ENCODE measurements around the gene MTMR10.

MTMR10 gene

DNA sequence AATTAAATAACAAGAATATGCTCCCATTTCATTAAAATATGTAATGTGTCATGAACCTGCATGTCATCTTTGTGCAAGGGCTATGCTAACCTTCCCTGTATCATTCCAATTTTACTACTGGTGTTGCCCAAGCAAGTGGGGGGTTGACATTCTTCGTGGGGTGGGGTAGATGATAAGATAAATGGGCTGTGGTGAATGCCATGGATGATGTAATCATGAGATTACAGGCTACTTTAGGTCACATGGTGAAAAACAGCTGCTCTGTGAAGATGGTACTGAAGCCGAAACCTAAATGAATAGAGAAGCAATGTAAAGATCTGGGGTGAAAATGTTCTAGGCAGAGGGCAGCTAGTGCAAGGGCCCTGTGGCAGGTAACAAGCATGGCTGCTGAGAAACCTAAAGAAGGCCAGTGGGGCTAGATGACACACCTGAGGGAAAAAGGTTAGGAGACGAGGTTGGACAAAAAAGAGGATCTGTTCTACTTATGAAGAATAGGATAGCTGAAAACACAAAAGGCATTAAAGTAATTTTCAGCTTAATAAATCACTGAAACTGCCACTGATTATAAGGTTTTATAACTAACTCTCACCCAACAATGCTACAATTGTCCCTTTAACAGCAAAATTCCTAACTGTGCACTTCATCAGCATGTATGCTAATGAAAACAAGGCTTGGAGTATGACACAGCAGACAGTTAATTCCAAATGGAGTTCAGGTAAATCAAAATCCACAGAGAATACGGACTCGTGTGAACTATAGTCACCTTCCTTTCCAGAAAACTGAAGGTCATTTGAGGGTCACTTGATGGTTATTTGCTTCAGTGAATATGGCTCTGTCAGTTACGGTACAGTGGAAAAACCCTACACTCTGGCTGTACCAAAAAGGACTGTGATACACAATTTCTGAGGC lies 35.0 kb downstream of the MTMR10 start:
- no peak for DNase-seq

GRCh38 chr15:30954674-30955073 lies 36.8 kb downstream of the MTMR10 start:
- peak; percentile 55 for DNase-seq

- DNase-seq, result peak; percentile 99
These were observed 37.6 kb downstream of the MTMR10 start for GRCh38 chr15:30953731-30954378.

- no peak for DNase-seq
These were observed 38.2 kb downstream of the MTMR10 start for GRCh38 chr15:30953183-30953582.

GRCh38 chr15:30943654-30944335 lies 47.6 kb downstream of the MTMR10 start:
- DNase-seq, result no peak

DNA sequence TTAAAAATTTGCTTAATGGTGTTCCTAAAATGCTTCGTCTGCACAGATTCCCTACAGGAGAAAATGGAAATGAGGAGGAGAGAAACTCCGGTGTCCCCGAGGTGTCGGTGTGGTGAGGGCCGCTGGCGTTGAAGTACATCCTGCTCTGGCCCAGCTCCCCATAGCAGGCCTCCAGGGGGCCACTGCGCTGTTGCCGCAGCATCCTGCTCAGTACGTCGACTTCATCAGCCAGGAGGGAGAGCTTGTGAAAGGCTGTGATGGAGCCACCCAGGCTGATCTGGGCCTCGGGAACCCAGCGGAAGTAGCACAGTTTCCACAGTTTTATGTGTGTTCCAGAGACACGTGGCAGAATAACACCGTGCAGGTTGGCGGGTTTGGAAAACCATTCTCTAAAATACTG lies 49.9 kb downstream of the MTMR10 start:
- no peak for DNase-seq

DNA sequence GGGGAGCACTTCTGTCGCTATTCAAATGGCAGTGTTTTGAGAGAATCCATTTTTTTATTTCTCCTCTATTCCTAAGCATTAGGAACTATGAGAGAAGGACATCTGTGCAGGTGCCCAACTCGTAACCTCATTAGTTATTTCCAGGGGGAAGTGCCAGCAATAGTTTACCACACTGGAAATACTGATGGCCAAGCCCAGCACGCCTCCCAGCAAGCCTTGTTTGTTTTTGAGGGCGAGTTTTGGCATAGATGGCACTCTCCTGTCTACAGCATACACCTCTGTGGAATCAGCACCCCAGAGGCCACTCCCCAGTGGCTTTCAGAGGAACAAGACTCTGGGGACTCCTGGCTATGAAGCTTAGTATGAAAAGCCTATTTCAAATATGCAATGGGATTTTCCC lies 51.1 kb downstream of the MTMR10 start:
- DNase-seq, result no peak

- no peak for DNase-seq
These were observed 52.3 kb downstream of the MTMR10 start for GRCh38 chr15:30939161-30939560.

GRCh38 chr15:30933293-30933692 lies 58.1 kb downstream of the MTMR10 start:
- DNase-seq, result no peak

DNA sequence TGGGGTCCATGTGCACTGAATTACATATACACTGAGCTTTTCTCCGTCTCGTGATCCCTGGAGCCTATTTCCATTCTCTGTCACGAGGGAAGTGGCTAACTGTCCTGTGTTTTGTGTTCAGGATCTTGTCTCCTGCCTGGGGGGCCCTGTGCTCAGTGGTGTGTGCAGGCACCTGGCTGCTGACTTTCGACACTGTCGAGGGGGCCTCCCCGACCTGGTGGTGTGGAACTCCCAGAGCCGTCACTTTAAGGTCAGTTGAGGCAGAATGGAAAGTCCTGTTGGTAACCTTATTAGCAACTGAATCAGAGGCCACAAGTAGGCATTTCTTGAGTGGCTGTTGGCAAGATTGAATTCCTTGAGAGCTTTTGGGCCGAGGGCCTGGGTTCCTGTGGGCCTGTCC lies 61.0 kb downstream of the MTMR10 start:
- DNase-seq, result no peak

DNA sequence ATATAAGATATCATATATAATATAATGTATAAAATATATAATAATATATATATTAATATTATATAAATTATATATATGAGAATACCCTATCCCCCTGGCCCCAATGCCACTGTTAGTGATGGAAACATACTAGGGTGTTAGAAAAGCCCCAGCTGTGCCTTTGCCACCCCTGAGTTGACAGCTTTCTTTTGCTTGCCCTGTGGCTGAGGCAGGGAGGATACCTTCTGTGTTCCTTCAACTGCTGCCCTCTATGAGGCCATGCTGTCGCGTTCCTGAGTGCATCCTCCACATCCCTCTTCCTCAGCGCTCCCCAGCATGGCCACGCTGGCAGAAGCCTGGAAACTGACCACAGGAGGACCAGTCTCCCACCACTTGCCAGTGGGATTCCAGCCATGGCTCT lies 61.4 kb downstream of the MTMR10 start:
- no peak for DNase-seq

- no peak for DNase-seq
These were observed 62.3 kb downstream of the MTMR10 start for GRCh38 chr15:30929064-30929669.

DNA sequence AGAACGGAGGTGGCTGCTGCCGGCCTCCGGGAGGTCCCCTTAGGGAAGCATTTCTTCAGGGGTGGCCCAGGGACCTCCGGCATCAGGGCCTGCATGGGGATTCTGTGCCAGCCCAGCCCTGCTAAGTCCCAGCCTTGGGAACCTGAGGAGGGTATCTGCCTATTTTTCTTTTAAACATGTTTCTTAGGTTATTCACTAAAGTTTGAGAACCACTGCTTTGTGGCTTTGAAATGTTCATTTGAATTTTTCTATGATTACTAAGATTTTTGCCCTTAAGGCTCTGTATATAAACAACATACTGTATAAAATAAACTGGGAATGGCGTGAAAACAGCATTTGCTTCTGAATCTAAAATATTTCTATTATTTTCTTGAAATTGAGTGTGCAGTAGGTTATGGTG lies 63.4 kb downstream of the MTMR10 start:
- DNase-seq, result no peak

- DNase-seq, result no peak
These were observed 64.2 kb downstream of the MTMR10 start for GRCh38 chr15:30927148-30927761.

DNA sequence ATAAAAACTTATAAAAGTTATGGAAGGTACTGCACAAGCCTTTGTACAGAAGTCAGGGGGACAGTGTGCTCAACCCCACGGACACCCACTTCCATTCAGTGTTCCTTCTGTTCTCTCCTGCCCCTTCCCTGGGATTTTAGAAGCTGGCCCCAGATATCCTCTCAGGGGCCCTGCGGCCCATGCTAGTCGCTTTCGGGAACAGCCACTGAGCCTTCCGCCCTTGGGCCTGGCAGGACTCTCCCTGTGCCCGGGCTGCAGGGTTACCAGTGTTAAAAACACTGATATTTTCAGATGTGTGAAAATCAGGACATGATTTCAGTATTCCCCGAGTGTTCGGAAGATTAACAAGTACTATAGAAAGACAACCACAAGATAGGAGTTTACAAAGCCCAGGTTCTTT lies 65.3 kb downstream of the MTMR10 start:
- no peak for DNase-seq

DNA sequence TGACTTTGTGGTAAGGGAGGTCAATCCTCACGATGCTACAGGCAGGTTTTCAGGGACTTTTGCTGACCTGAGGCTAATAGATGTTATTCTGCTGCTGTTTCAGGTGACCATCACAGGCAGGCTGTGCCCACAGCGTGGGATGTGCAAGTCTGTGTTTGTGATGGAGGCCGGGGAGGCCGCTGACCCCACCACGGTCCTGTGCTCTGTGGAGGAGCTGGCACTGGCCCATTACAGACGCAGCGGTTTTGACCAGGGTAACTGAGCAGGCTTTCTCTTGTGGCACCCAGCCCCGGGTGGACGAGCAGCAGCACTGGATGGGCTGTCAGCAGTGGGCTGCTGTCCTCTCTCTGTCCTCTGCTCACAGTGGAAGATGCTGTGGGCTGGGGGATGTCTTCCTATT lies 65.7 kb downstream of the MTMR10 start:
- DNase-seq, result no peak

DNA sequence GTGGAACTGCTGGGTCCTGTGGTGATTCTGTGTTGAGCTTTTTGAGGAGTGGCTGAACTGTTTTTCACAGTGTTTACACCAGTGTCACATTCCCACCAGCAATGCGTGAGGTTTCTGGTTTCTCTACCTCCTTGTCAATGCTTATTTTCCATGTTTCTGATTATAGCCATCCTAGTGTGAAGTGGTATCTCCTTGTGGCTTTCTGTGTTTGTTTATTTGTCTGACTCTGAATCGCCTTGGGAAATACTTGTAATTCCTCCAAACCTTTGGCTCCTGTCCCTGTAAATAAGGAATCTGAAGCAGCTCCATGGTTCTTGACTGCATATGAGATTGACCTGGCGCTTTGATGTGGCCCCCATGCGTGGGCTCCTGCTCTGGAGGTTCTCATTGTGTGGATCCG lies 67.1 kb downstream of the MTMR10 start:
- peak; percentile 47 for DNase-seq

- DNase-seq, result no peak
These were observed 68.0 kb downstream of the MTMR10 start for GRCh38 chr15:30923429-30923828.

- peak; percentile 16 for DNase-seq
These were observed 68.7 kb downstream of the MTMR10 start for GRCh38 chr15:30922480-30923311.

DNA sequence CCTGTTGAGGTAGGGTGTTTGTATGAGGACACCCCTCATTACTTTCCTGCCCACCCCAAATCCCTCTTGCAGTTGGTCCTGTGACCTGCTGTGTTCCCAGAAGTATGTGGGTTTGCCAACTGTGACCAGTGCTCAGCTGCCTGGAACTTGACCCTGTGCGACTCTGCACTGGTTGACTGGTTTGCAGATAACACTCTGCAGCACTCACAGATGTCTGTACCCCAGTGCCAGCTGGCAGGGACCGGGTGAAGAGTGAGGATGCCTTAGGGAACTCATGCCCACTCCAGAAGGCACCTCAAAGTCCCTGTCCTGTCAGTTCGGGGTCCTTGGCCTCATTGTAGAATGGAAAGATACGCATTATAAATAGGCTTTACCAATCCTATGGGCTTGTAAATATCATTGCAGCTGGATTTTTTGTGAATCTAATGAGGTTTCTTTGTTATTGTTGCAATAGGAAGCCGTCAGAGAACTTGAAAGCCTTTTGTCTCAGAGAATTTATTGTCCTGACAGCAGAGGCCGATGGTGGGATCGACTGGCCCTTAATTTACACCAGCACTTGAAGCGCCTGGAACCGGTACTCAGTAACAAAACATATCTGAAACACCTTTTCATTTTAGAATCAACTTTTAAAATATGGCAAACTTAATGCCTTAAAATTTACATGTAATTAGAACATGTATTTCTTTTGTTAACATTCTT lies 69.5 kb downstream of the MTMR10 start:
- no peak for DNase-seq

DNA sequence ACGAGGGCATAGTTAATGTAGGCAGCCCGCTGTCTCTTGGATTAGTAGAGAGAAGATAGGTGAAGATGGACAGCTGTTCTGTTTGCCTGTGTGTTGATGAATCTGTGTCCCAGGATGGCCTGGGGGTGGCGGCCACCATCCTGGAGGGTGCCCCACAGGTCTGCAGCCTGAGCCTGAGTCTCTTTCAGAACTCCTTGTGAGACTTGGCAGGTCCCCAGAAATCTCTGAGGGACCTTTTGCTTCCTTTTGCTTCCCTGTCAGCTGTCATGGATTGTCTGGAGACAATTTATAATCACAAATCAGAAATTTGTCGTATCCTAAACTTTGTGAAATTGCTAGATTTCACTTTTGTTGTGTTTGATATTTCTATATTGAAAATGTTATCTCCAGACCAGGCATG lies 70.3 kb downstream of the MTMR10 start:
- DNase-seq, result no peak
